PC-3 (cell line): ENCODE data around the gene CORIN. TPM values are rescaled to one million over a fixed set of nuclear protein-coding genes. Genes with fewer than 3 reads are reported as not detected.

Experiments
- ATAC-seq: fragments of 200-7000 bp; cut with Tn5 transposase; 2 replicates; pipeline ENCODE4 v1.9.1; 2020; ENCODE audit warnings: mild to moderate bottlenecking, moderate library complexity
- BruUV-seq: library from RNA; stranded (reverse); fragments of 400-500 nt; replicated peaks from 2 replicates; lab custom pipeline; 2021; lab: Mats Ljungman, UMichigan
- CTCF ChIA-PET: fragments of 300-600 bp; sonication (Branson Sonifier 250); formaldehyde crosslinking; loops from one replicate; lab custom pipeline; 2022; ENCODE audit warnings: antibody characterized with exemption; lab: Charles Lee
- POLR2A ChIA-PET: fragments of 300-600 bp; sonication (Branson Sonifier 250); formaldehyde crosslinking; loops from one replicate; lab custom pipeline; 2022; ENCODE audit warnings: antibody characterized with exemption; ENCODE audit not compliant: unreplicated experiment; lab: Charles Lee
- DNase-seq: peaks from one replicate; pipeline ENCODE4 v3.0.0-alpha.2; 2015
- H2AFZ ChIP-seq: fragments of 300-600 bp; sonication (generic); 2 replicates; pipeline ENCODE4 v1.6.0; 2016; ENCODE audit warnings: antibody characterized with exemption, low read length
- H3F3A ChIP-seq: fragments of 300-600 bp; sonication (generic); one replicate; pipeline ENCODE4 v1.6.0; 2017; ENCODE audit warnings: antibody characterized with exemption, low read length, control low read depth, mild to moderate bottlenecking; ENCODE audit not compliant: unreplicated experiment
- H3K27ac ChIP-seq: fragments of 300-600 bp; sonication (generic); 2 replicates; pipeline ENCODE4 v1.5.1; 2016; ENCODE audit warnings: mild to moderate bottlenecking, low read length
- H3K27me3 ChIP-seq: fragments of 300-600 bp; sonication (generic); 2 replicates; pipeline ENCODE4 v1.6.1; 2016; ENCODE audit warnings: low read length, mixed read lengths
- H3K36me3 ChIP-seq: fragments of 300-600 bp; sonication (generic); 2 replicates; pipeline ENCODE4 v1.6.1; 2016; ENCODE audit warnings: low read depth, mixed run types, low read length, mixed read lengths
- H3K4me1 ChIP-seq: fragments of 300-600 bp; sonication (generic); 2 replicates; pipeline ENCODE4 v1.5.1; 2016; ENCODE audit warnings: low read length; ENCODE audit not compliant: insufficient read depth
- H3K4me2 ChIP-seq: fragments of 300-600 bp; sonication (generic); 2 replicates; pipeline ENCODE4 v1.6.0; 2016; ENCODE audit warnings: low read length
- H3K4me3 ChIP-seq: fragments of 300-600 bp; sonication (generic); 2 replicates; pipeline ENCODE4 v1.5.1; 2016; ENCODE audit warnings: mild to moderate bottlenecking, low read length, mixed read lengths
- H3K79me2 ChIP-seq: fragments of 300-600 bp; sonication (generic); 2 replicates; pipeline ENCODE4 v1.6.1; 2017; ENCODE audit warnings: low read length, mixed read lengths
- H3K9ac ChIP-seq: fragments of 300-600 bp; sonication (generic); 2 replicates; pipeline ENCODE4 v1.6.0; 2016; ENCODE audit warnings: mild to moderate bottlenecking, low read length
- H3K9me2 ChIP-seq: fragments of 300-600 bp; sonication (generic); replicated peaks from 2 replicates; pipeline ENCODE4 v1.6.1; 2016; ENCODE audit warnings: mixed run types, low read length, mixed read lengths
- H3K9me3 ChIP-seq: fragments of 300-600 bp; sonication (generic); 2 replicates; pipeline ENCODE4 v1.6.1; 2016; ENCODE audit warnings: low read length, mixed read lengths
- H4K20me1 ChIP-seq: fragments of 300-600 bp; sonication (generic); 2 replicates; pipeline ENCODE4 v1.6.1; 2016; ENCODE audit warnings: low read length, mixed read lengths
- CTCF ChIP-seq: fragments of 300-600 bp; sonication (generic); conservative IDR thresholded peaks from 2 replicates; pipeline ENCODE4 v1.5.1; 2017; ENCODE audit warnings: antibody characterized with exemption, low read depth, mild to moderate bottlenecking, low read length
- EZH2 ChIP-seq: fragments of 300-600 bp; sonication (generic); IDR thresholded peaks from one replicate; pipeline ENCODE4 v1.6.1; 2017; ENCODE audit warnings: antibody characterized with exemption, mild to moderate bottlenecking, low read length; ENCODE audit not compliant: unreplicated experiment
- EZH2phosphoT487 ChIP-seq: fragments of 300-600 bp; sonication (generic); IDR thresholded peaks from 2 replicates; pipeline ENCODE4 v1.6.1; 2018; ENCODE audit warnings: mild to moderate bottlenecking, antibody characterized with exemption, low read length, borderline replicate concordance
- intact Hi-C: fragments of 100-400 bp; cut with micrococcal nuclease; formaldehyde crosslinking; loops from 2 replicates; pipeline ENCODE4 v1.9.0; 2023
- total RNA-seq: library from RNA; depleted of rRNA; stranded (reverse); fragments of >200 nt; gene quantifications from 2 replicates; pipeline ENCODE4 v1.2.3, GENCODE V29; 2014

The CORIN gene
- total RNA-seq, 1 experiment from 2014 or later: not detected

- ChIA-PET CTCF (no interaction called here), POLR2A (no interaction called here)
- no peaks in the 10 kb centered on the region for H3F3A ChIP-seq
- no peak overlapping the region for H3K4me3 ChIP-seq
- no peaks in the 10 kb centered on the region for H3K36me3 ChIP-seq
- no peak overlapping the region for H2AFZ ChIP-seq
- no peaks in the 10 kb centered on the region for H3K4me1 ChIP-seq
- no TSS peak for BruUV-seq
- TF ChIP-seq CTCF: no peak
- no peak for TF ChIP-seq EZH2phosphoT487
- no peak for TF ChIP-seq EZH2
- no peaks in the 10 kb centered on the region for H4K20me1 ChIP-seq
- H3K9me3 ChIP-seq: no peaks in the 10 kb centered on the region
- no peaks in the 10 kb centered on the region for H3K79me2 ChIP-seq
- no peak for ATAC-seq
- no peak overlapping the region for H3K27ac ChIP-seq
- no peak for DNase-seq
- no peak overlapping the region for H3K9ac ChIP-seq
- intact Hi-C loops: no loop called here
- H3K27me3 ChIP-seq: peaks cover 20% of the 10 kb centered on the region; the same call in 1 of the 2 replicates
- H3K9me2 ChIP-seq: no peaks in the 10 kb centered on the region
- H3K4me2 ChIP-seq: no peak overlapping the region
These were observed 104.3 kb downstream of the CORIN start for GRCh38 chr4:47733302-47734175.

- Histone ChIP-seq H2AFZ (no peak overlapping the region), H3K27ac (no peak overlapping the region), H3K9me2 (no peaks in the 10 kb centered on the region), H3K27me3 (peaks cover 18% of the 10 kb centered on the region; the same call in 1 of the 2 replicates), H3K9me3 (no peaks in the 10 kb centered on the region), H3K36me3 (no peaks in the 10 kb centered on the region), H3K9ac (no peak overlapping the region), H4K20me1 (no peaks in the 10 kb centered on the region), H3F3A (no peaks in the 10 kb centered on the region), H3K4me1 (no peaks in the 10 kb centered on the region), H3K4me3 (no peak overlapping the region), H3K79me2 (no peaks in the 10 kb centered on the region), H3K4me2 (no peak overlapping the region)
- ATAC-seq (no peak), DNase-seq (no peak)
- no TSS peak for BruUV-seq
- ChIA-PET CTCF (no interaction called here), POLR2A (no interaction called here)
- intact Hi-C loops: no loop called here
- TF ChIP-seq EZH2 (no peak), EZH2phosphoT487 (no peak), CTCF (no peak)
These were observed 106.7 kb downstream of the CORIN start for GRCh38 chr4:47731182-47731581.

DNA sequence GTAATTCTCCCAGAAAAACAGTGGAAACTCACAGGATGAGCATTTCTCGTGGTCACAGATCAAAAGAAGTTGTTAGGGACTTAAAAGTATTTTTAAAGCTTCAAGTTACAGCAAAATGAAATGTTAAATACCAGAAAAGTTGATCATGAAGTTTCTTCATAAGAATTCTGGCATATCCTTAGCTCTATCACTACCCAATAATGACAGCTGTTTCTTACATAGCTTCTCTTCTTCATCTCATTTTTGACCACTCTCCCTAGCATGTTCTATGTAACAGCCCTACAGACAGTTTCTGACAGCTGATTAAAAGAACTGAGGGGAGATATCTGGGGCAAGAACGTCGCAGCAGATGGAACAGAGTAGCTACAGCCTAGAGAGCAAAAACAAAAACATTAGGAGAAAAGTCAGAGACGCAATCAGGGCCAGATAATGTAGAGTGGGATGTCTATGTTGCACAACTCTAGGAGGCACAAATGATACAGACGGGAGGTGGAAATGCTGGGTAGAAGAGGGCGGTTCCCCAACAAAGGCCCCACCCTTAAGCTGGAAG, 108.7 kb downstream of the CORIN start:
- H3K36me3 ChIP-seq: no peaks in the 10 kb centered on the region
- H4K20me1 ChIP-seq: no peaks in the 10 kb centered on the region
- intact Hi-C loops: no loop called here
- no peaks in the 10 kb centered on the region for H3K9me2 ChIP-seq
- H3K27ac ChIP-seq: no peak overlapping the region
- H3K4me2 ChIP-seq: no peak overlapping the region
- H2AFZ ChIP-seq: no peak overlapping the region
- TF ChIP-seq CTCF (no peak), EZH2 (no peak)
- no peaks in the 10 kb centered on the region for H3K79me2 ChIP-seq
- ATAC-seq: no peak
- no peak for DNase-seq
- H3K27me3 ChIP-seq: peaks cover 23% of the 10 kb centered on the region; the same call in 1 of the 2 replicates
- ChIA-PET POLR2A (no interaction called here), CTCF (no interaction called here)
- BruUV-seq: no TSS peak
- H3K9me3 ChIP-seq: no peaks in the 10 kb centered on the region
- no peaks in the 10 kb centered on the region for H3K4me1 ChIP-seq
- no peak overlapping the region for H3K4me3 ChIP-seq
- H3F3A ChIP-seq: no peaks in the 10 kb centered on the region
- no peak overlapping the region for H3K9ac ChIP-seq
